GM12873 (cell line): Measurements from ENCODE around the gene SERPINB13.

Experiments
- CTCF ChIP-seq: IDR thresholded peaks from 2 replicates; pipeline ENCODE4 v1.5.1; 2012; ENCODE audit warnings: low read depth, mild to moderate bottlenecking, moderate library complexity, low read length, control low read depth; ENCODE audit not compliant: insufficient read depth; ENCODE audit errors: missing control alignments

SERPINB13 gene

GRCh38 chr18:63588909-63589308, 1.8 kb downstream of the SERPINB13 start:
- TF ChIP-seq CTCF, result no peak

GRCh38 chr18:63590373-63590772, 3.2 kb downstream of the SERPINB13 start:
- TF ChIP-seq CTCF, result no peak

DNA sequence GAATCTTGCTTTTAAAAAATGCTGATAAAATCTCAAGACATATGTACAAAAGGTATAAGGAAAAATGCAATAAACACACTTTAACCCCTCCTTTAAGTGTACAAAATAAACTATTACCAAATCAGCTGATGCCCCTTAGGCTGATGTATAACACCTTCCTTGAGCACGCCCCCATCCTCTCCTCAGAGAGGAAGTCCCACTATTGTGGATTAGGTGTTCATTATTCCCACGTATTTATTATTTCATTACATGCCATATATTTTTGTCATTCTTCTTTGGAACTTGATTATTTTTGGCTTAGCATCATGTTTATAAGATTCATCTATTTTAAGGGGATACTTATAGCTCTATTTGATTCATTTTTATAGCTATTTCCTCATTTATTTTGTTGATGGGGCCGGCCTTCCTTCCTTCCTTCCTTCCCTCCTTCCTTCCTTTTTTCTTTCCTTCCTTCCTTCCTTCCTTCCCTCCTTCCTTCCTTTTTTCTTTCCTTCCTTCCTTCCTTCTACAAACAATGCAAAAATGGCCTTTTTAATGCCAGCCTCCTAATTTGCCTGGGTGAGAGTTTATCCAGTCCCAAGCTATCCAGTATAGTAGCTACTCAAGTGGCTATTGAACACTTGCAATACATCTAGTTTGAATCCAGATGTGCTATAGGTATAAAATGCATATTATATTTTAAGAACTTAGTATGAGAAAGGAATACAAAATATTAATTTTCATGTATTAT, 4.0 kb downstream of the SERPINB13 start:
- TF ChIP-seq CTCF, result no peak

- TF ChIP-seq CTCF, result no peak
Observed at GRCh38 chr18:63591725-63592124, 4.6 kb downstream of the SERPINB13 start.

- no peak for TF ChIP-seq CTCF
Observed at GRCh38 chr18:63592471-63592870, 5.3 kb downstream of the SERPINB13 start.

DNA sequence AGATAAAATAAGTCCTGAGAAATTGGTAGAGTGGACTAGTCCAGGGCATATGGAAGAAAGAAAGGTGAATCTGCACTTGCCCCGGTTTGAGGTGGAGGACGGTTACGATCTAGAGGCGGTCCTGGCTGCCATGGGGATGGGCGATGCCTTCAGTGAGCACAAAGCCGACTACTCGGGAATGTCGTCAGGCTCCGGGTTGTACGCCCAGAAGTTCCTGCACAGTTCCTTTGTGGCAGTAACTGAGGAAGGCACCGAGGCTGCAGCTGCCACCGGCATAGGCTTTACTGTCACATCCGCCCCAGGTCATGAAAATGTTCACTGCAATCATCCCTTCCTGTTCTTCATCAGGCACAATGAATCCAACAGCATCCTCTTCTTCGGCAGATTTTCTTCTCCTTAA, 9.8 kb downstream of the SERPINB13 start:
- TF ChIP-seq CTCF, result no peak

GRCh38 chr18:63603355-63603754, 16.2 kb downstream of the SERPINB13 start:
- TF ChIP-seq CTCF, result no peak
